K562 (cell line): Measurements from ENCODE around the gene SPEG. TPM values are rescaled to one million over a fixed set of nuclear protein-coding genes. Genes with fewer than 3 reads are reported as not detected.

Experiments used
- ATAC-seq: fragments of 200-7000 bp; cut with Tn5 transposase; 3 replicates; pipeline ENCODE4 v1.9.1; 2020; ENCODE audit warnings: moderate library complexity
- BruUV-seq: library from RNA; stranded (reverse); fragments of 400-500 nt; replicated peaks from 2 replicates; lab custom pipeline; 2021; lab: Mats Ljungman, UMichigan
- CTCF ChIA-PET: fragments of 300-600 bp; formaldehyde crosslinking; extraction: SDS; loops from one replicate; lab custom pipeline; 2021; ENCODE audit warnings: low intra/inter-chr PET ratio; lab: Yijun Ruan, JAX
- POLR2A ChIA-PET: fragments of 300-600, 350-650 bp; sonication (Branson Sonifier 250); formaldehyde crosslinking; extraction: SDS; loops from one replicate; lab custom pipeline; 2021; ENCODE audit warnings: antibody characterized with exemption, inconsistent platforms; lab: Yijun Ruan, JAX
- DNase-seq, 4 experiments: peaks; one replicate each; pipeline versions ENCODE4 v3.0.0 to v3.0.0-alpha.2; 2011 to 2018; ENCODE audit warnings: low spot score in 3 of 4, mixed read lengths in 3 of 4; ENCODE audit errors: extremely low read depth in 1 of 4
- FAIRE-seq: peaks from 2 replicates; lab custom pipeline; 2011; peaks lifted over from hg19 to GRCh38; lab: Jason Lieb, UNC
- H2AFZ ChIP-seq: 2 replicates; pipeline ENCODE4 v1.6.0; 2011; ENCODE audit warnings: low read depth, low read length, control low read depth, inconsistent platforms
- H3K27ac ChIP-seq: fragments of 200-600 bp; 3 replicates; pipeline ENCODE4 v1.8.0; 2011; ENCODE audit warnings: low read depth, mild to moderate bottlenecking, control low read depth, inconsistent platforms, low read length, moderate library complexity, mixed read lengths; ENCODE audit errors: extremely low read depth
- H3K27me3 ChIP-seq, 2 experiments: fragments of 300-600 bp in 1 of 2; 2 replicates in 1 of 2; 3 replicates in 1 of 2; pipeline versions ENCODE4 v1.6.0 to v1.8.0; 2011; ENCODE audit warnings: inconsistent platforms in 2 of 2, low read length in 2 of 2, mild to moderate bottlenecking in 1 of 2, mixed read lengths in 1 of 2, moderate library complexity in 1 of 2; ENCODE audit not compliant: control insufficient read depth in 2 of 2, insufficient read depth in 2 of 2
- H3K36me3 ChIP-seq: fragments of 300-600 bp; 3 replicates; pipeline ENCODE4 v1.8.0; 2011; ENCODE audit warnings: mild to moderate bottlenecking, low read length, inconsistent platforms; ENCODE audit not compliant: control insufficient read depth, insufficient read depth
- H3K4me1 ChIP-seq, 2 experiments: fragments of 200-600 bp in 1 of 2; replicated peaks in 1 of 2; 2 replicates in 1 of 2; 3 replicates in 1 of 2; pipeline versions ENCODE4 v1.5.1 to v1.8.0; 2011; ENCODE audit warnings: inconsistent platforms in 2 of 2, low read length in 2 of 2, mild to moderate bottlenecking in 1 of 2, mixed read lengths in 1 of 2, moderate library complexity in 1 of 2; ENCODE audit not compliant: control insufficient read depth in 2 of 2, insufficient read depth in 2 of 2
- H3K4me2 ChIP-seq: 2 replicates; pipeline ENCODE4 v1.6.1; 2011; ENCODE audit warnings: low read length, control low read depth, inconsistent platforms, mixed read lengths; ENCODE audit not compliant: insufficient read depth
- H3K4me3 ChIP-seq: fragments of 200-600 bp; sonication (generic), shearing (Covaris generic); 2 replicates; pipeline ENCODE4 v1.5.1; 2016; ENCODE audit warnings: control low read depth, inconsistent platforms
- H3K79me2 ChIP-seq: fragments of 200-600 bp; 3 replicates; pipeline ENCODE4 v1.8.0; 2011; ENCODE audit warnings: low read length, inconsistent platforms; ENCODE audit not compliant: control insufficient read depth, insufficient read depth
- H3K9ac ChIP-seq, 2 experiments: 2 replicates each; pipeline versions ENCODE4 v1.6.0 to v1.6.1; 2011; ENCODE audit warnings: low read depth in 2 of 2, low read length in 2 of 2, control low read depth in 1 of 2, inconsistent platforms in 1 of 2, mild to moderate bottlenecking in 1 of 2, mixed read lengths in 1 of 2; ENCODE audit not compliant: insufficient read depth in 1 of 2
- H3K9me1 ChIP-seq: one replicate; pipeline ENCODE4 v1.6.0; 2011; ENCODE audit warnings: inconsistent platforms, mild to moderate bottlenecking, low read length, moderate library complexity; ENCODE audit not compliant: control insufficient read depth, insufficient read depth
- H3K9me3 ChIP-seq: replicated peaks from 2 replicates; pipeline ENCODE4 v1.5.1; 2011; ENCODE audit warnings: low read depth, low read length, inconsistent platforms; ENCODE audit not compliant: control insufficient read depth, insufficient read depth
- H4K20me1 ChIP-seq: replicated peaks from 2 replicates; pipeline ENCODE4 v1.6.1; 2011; ENCODE audit warnings: low read length, inconsistent platforms, mixed read lengths; ENCODE audit not compliant: control insufficient read depth, insufficient read depth
- CC2D1A ChIP-seq: fragments of 450-650 bp; IDR thresholded peaks from 2 replicates; pipeline ENCODE4 v1.6.1; 2017; ENCODE audit warnings: mild to moderate bottlenecking
- RFX5 ChIP-seq: IDR thresholded peaks from 2 replicates; pipeline ENCODE4 v1.6.1; 2011; ENCODE audit warnings: low read depth, mild to moderate bottlenecking, improper control_type of control experiment, low read length
- ZNF707 ChIP-seq: fragments of 250-450 bp; sonication (Bioruptor Pico); conservative IDR thresholded peaks from 2 replicates; pipeline ENCODE4 v1.8.0; 2022; ENCODE audit warnings: inconsistent platforms, mild to moderate bottlenecking, moderate library complexity
- WGBS: fragments of 100-300 bp; shearing (Covaris generic); methylation state at CpG from one replicate; pipeline ENCODE4 v1.1.6; 2016; ENCODE audit warnings: low coverage, mixed read lengths; ENCODE audit not compliant: insufficient coverage; ENCODE audit errors: missing lambda C conversion rate; 5-methylcytosine and 5-hydroxymethylcytosine counted together
- in situ Hi-C: fragments of 300-500 bp; cut with MboI; formaldehyde crosslinking; loops from 4 replicates; pipeline ENCODE4 v1.15.0; 2018; ENCODE audit warnings: inconsistent platforms, mixed read lengths
- intact Hi-C: fragments of 100-400 bp; cut with micrococcal nuclease; formaldehyde crosslinking; loops from 2 replicates; pipeline ENCODE4 v1.14.2; 2022
- polyA plus RNA-seq, 8 experiments: library from polyadenylated mRNA; depleted of rRNA in 4 of 8; stranded (reverse) in 5 of 8; unstranded in 3 of 8; fragments of >200 nt; fragmentation: Nextera tagmentation in 2 of 8; fragmentation: Illumina TruSeq in 1 of 8; extraction: Ambion mirVana in 2 of 8; extraction: Trizol in 1 of 8; gene quantifications; 2 replicates each; pipeline versions ENCODE4 v1.2.1 to v1.2.3, GENCODE V29; 2011 to 2014; ENCODE audit warnings: inconsistent platforms in 1 of 8, missing spikeins in 1 of 8
- total RNA-seq, 7 experiments: library from RNA; depleted of rRNA in 6 of 7; stranded (reverse); fragments of >200 nt in 6 of 7; fragmentation: Illumina TruSeq in 2 of 7; extraction: Trizol in 2 of 7; gene quantifications; 2 replicates each; pipeline versions ENCODE4 v1.2.1 to v1.2.3, GENCODE V29; 2011 to 2021; ENCODE audit warnings: low replicate concordance in 1 of 7
- TF ChIP-seq, protein P1 (sequence below): fragments of 250-450 bp; sonication (Bioruptor Pico); IDR thresholded peaks from 2 replicates; pipeline ENCODE4 v1.4.0; 2020; ENCODE audit warnings: mild to moderate bottlenecking, moderate library complexity
- TF ChIP-seq, protein P2 (sequence below): sonication (generic); formaldehyde crosslinking; IDR thresholded peaks from 2 replicates; pipeline ENCODE4 v1.8.0; 2022; ENCODE audit warnings: mild to moderate bottlenecking, missing genetic modification reagents, borderline replicate concordance
- TF ChIP-seq, protein P3 (sequence below): fragments of 450-650 bp; IDR thresholded peaks from 2 replicates; pipeline ENCODE4 v1.6.1; 2014; ENCODE audit warnings: low read depth, mild to moderate bottlenecking, moderate library complexity, borderline replicate concordance
- TF ChIP-seq, protein P4 (sequence below): sonication (generic); formaldehyde crosslinking; IDR thresholded peaks from 2 replicates; pipeline ENCODE4 v1.8.0; 2022; ENCODE audit warnings: mild to moderate bottlenecking, missing genetic modification reagents
- TF ChIP-seq, protein P5 (sequence below): fragments of 450-650 bp; IDR thresholded peaks from 2 replicates; pipeline ENCODE4 v1.6.1; 2016; ENCODE audit warnings: borderline replicate concordance

The SPEG gene
- total and polyA plus RNA-seq, 9 of the 15 experiments (the other 6 are each of a cell fraction or from before 2014, with no cell fraction given), result 0.49 to 8.7 (median 3.0) TPM

DNA sequence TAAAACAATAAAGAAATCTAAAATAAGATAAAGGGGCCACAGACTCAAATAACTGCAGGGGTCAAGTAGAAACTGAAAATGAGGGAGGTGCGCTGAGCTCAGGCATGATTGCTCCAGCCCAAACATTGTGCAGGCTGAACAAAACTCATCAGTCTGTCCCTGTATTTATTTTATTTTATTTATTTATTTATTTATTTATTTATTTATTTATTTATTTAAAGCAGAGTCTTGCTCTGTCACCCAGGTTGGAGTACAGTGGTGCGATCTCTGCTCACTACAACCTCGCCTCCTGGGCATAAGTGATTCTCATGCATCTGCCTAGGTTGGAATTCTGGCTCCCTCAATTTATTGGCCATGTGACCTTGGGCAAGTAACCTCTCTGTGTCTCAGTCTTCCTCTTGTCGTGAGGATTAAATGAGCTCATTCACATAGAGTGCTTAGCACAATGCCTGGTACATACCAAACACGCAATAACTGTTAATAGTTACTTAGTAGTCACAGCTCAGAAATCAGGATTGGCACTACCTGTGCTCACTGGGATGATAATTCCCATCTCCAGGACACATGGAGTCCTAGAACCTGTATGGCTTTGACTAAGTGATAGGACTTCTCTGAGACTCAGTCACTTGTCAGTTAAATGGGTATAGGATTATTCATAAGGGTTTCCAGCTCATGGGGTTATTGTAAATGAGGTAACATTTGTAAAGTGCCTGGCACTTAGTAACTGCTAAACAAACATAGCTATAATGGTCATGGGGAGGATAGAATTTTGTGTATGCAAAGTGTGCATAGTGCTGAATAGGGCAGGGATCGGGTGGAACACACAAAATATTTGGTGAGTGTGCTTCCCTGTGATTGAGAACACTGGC is 6.0 kb downstream of the SPEG start:
- no TSS peak for BruUV-seq
- Histone ChIP-seq H3K4me3 (no peak overlapping the region), H3K4me2 (peak overlapping the region; percentile 74)
- TF ChIP-seq, protein P1, sequence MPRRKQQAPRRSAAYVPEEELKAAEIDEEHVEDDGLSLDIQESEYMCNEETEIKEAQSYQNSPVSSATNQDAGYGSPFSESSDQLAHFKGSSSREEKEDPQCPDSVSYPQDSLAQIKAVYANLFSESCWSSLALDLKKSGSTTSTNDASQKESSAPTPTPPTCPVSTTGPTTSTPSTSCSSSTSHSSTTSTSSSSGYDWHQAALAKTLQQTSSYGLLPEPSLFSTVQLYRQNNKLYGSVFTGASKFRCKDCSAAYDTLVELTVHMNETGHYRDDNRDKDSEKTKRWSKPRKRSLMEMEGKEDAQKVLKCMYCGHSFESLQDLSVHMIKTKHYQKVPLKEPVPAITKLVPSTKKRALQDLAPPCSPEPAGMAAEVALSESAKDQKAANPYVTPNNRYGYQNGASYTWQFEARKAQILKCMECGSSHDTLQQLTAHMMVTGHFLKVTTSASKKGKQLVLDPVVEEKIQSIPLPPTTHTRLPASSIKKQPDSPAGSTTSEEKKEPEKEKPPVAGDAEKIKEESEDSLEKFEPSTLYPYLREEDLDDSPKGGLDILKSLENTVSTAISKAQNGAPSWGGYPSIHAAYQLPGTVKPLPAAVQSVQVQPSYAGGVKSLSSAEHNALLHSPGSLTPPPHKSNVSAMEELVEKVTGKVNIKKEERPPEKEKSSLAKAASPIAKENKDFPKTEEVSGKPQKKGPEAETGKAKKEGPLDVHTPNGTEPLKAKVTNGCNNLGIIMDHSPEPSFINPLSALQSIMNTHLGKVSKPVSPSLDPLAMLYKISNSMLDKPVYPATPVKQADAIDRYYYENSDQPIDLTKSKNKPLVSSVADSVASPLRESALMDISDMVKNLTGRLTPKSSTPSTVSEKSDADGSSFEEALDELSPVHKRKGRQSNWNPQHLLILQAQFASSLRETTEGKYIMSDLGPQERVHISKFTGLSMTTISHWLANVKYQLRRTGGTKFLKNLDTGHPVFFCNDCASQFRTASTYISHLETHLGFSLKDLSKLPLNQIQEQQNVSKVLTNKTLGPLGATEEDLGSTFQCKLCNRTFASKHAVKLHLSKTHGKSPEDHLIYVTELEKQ (CRISPR knock-in tag), result no peak
- TF ChIP-seq RFX5, result no peak
- TF ChIP-seq, protein P2, sequence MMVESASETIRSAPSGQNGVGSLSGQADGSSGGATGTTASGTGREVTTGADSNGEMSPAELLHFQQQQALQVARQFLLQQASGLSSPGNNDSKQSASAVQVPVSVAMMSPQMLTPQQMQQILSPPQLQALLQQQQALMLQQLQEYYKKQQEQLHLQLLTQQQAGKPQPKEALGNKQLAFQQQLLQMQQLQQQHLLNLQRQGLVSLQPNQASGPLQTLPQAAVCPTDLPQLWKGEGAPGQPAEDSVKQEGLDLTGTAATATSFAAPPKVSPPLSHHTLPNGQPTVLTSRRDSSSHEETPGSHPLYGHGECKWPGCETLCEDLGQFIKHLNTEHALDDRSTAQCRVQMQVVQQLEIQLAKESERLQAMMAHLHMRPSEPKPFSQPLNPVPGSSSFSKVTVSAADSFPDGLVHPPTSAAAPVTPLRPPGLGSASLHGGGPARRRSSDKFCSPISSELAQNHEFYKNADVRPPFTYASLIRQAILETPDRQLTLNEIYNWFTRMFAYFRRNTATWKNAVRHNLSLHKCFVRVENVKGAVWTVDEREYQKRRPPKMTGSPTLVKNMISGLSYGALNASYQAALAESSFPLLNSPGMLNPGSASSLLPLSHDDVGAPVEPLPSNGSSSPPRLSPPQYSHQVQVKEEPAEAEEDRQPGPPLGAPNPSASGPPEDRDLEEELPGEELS (CRISPR knock-in tag), result no peak
- TF ChIP-seq, protein P3, sequence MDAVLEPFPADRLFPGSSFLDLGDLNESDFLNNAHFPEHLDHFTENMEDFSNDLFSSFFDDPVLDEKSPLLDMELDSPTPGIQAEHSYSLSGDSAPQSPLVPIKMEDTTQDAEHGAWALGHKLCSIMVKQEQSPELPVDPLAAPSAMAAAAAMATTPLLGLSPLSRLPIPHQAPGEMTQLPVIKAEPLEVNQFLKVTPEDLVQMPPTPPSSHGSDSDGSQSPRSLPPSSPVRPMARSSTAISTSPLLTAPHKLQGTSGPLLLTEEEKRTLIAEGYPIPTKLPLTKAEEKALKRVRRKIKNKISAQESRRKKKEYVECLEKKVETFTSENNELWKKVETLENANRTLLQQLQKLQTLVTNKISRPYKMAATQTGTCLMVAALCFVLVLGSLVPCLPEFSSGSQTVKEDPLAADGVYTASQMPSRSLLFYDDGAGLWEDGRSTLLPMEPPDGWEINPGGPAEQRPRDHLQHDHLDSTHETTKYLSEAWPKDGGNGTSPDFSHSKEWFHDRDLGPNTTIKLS, result no peak
- TF ChIP-seq, protein P4, sequence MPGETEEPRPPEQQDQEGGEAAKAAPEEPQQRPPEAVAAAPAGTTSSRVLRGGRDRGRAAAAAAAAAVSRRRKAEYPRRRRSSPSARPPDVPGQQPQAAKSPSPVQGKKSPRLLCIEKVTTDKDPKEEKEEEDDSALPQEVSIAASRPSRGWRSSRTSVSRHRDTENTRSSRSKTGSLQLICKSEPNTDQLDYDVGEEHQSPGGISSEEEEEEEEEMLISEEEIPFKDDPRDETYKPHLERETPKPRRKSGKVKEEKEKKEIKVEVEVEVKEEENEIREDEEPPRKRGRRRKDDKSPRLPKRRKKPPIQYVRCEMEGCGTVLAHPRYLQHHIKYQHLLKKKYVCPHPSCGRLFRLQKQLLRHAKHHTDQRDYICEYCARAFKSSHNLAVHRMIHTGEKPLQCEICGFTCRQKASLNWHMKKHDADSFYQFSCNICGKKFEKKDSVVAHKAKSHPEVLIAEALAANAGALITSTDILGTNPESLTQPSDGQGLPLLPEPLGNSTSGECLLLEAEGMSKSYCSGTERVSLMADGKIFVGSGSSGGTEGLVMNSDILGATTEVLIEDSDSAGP (CRISPR knock-in tag), result 0 out of 2 replicates have a peak, but pooled peaks have one; percentile 14
- no peak for TF ChIP-seq ZNF707 (CRISPR knock-in tag)
- TF ChIP-seq, protein P5, sequence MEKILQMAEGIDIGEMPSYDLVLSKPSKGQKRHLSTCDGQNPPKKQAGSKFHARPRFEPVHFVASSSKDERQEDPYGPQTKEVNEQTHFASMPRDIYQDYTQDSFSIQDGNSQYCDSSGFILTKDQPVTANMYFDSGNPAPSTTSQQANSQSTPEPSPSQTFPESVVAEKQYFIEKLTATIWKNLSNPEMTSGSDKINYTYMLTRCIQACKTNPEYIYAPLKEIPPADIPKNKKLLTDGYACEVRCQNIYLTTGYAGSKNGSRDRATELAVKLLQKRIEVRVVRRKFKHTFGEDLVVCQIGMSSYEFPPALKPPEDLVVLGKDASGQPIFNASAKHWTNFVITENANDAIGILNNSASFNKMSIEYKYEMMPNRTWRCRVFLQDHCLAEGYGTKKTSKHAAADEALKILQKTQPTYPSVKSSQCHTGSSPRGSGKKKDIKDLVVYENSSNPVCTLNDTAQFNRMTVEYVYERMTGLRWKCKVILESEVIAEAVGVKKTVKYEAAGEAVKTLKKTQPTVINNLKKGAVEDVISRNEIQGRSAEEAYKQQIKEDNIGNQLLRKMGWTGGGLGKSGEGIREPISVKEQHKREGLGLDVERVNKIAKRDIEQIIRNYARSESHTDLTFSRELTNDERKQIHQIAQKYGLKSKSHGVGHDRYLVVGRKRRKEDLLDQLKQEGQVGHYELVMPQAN, result no peak
- no peak for TF ChIP-seq CC2D1A

More for the DNA sequence above, 6.0 kb downstream of the SPEG start:
- FAIRE-seq (peak; percentile 58), ATAC-seq (no peak), DNase-seq (no peak)
- ChIA-PET POLR2A (no interaction called here), CTCF (interaction anchor here (0.7 kb wide), 1 partner anchor 87 kb away, joined by 4 read pairs; no protein-coding TSS in a partner anchor)
- Histone ChIP-seq H2AFZ (peak overlapping the region; percentile 84), H3K27ac (no peak overlapping the region), H3K9me1 (no peaks in the 10 kb centered on the region), H3K9ac (0 out of 4 replicates have a peak overlapping the region, but pooled peaks of 1 of the 2 experiments have one; percentile 27), H4K20me1 (no peaks in the 10 kb centered on the region), H3K27me3 (no peaks in the 10 kb centered on the region), H3K36me3 (no peaks in the 10 kb centered on the region), H3K9me3 (no peaks in the 10 kb centered on the region), H3K79me2 (no peaks in the 10 kb centered on the region), H3K4me1 (peaks cover 7 to 42% of the 10 kb centered on the region in 2 experiments; a peak in 4 of 5 replicates)
- 77% methylated on average over 6 of the region's 6 CpGs for WGBS
- in situ Hi-C loops (no loop called here), intact Hi-C loops (no loop called here)
